Panc1 (cell line): ENCODE results near the gene KPTN. TPM values are rescaled to one million over a fixed set of nuclear protein-coding genes. Genes with fewer than 3 reads are reported as not detected.

Experiments
- ATAC-seq: fragments of 200-7000 bp; cut with Tn5 transposase; 2 replicates; pipeline ENCODE4 v1.9.1; 2020; ENCODE audit warnings: mild to moderate bottlenecking, moderate library complexity
- BruUV-seq: library from RNA; stranded (reverse); fragments of 400-500 nt; replicated peaks from 2 replicates; lab custom pipeline; 2021; lab: Mats Ljungman, UMichigan
- CTCF ChIA-PET: fragments of 300-600 bp; sonication (Branson Sonifier 250); formaldehyde crosslinking; loops from one replicate; lab custom pipeline; 2022; ENCODE audit warnings: antibody characterized with exemption; lab: Charles Lee
- POLR2A ChIA-PET: fragments of 300-600 bp; sonication (Branson Sonifier 250); formaldehyde crosslinking; loops from one replicate; lab custom pipeline; 2022; ENCODE audit warnings: antibody characterized with exemption; lab: Charles Lee
- DNase-seq: peaks from one replicate; pipeline ENCODE4 v3.0.0-alpha.2; 2010; ENCODE audit warnings: low read depth, low spot score
- H3K27ac ChIP-seq: 2 replicates; pipeline ENCODE4 v1.5.1; 2011; ENCODE audit warnings: mild to moderate bottlenecking, low read length, inconsistent platforms
- H3K27me3 ChIP-seq: fragments of 200-500 bp; sonication (Bioruptor generic); 2 replicates; pipeline ENCODE4 v1.6.0; 2014; ENCODE audit warnings: low read length, inconsistent platforms; ENCODE audit not compliant: control insufficient read depth, insufficient read depth
- H3K36me3 ChIP-seq: fragments of 200-500 bp; sonication (Bioruptor generic); 2 replicates; pipeline ENCODE4 v1.5.1; 2014; ENCODE audit warnings: inconsistent platforms, mild to moderate bottlenecking, low read length, moderate library complexity; ENCODE audit not compliant: control insufficient read depth, insufficient read depth
- H3K4me1 ChIP-seq: 2 replicates; pipeline ENCODE4 v1.5.1; 2011; ENCODE audit warnings: inconsistent platforms, mild to moderate bottlenecking, low read length, moderate library complexity; ENCODE audit not compliant: control insufficient read depth, insufficient read depth
- H3K4me3 ChIP-seq, 2 experiments: 2 replicates each; pipeline ENCODE4 v1.5.1; 2011 to 2012; ENCODE audit warnings: low read depth in 2 of 2, low read length in 2 of 2, mild to moderate bottlenecking in 2 of 2, inconsistent platforms in 1 of 2, moderate library complexity in 1 of 2
- H3K9me3 ChIP-seq: fragments of 200-500 bp; sonication (Bioruptor generic); 2 replicates; pipeline ENCODE4 v1.5.1; 2014; ENCODE audit warnings: low read depth, mild to moderate bottlenecking, inconsistent platforms, low read length, moderate library complexity; ENCODE audit not compliant: control insufficient read depth, insufficient read depth
- POLR2AphosphoS5 ChIP-seq: IDR thresholded peaks from 2 replicates; pipeline ENCODE4 v1.6.1; 2012; ENCODE audit warnings: mild to moderate bottlenecking, low read depth, low read length, moderate library complexity
- SIN3A ChIP-seq: IDR thresholded peaks from 2 replicates; pipeline ENCODE4 v1.6.1; 2012; ENCODE audit warnings: low read depth, mild to moderate bottlenecking, low read length, moderate library complexity, borderline replicate concordance; ENCODE audit not compliant: insufficient read depth
- TCF7L2 ChIP-seq: IDR thresholded peaks from 2 replicates; pipeline ENCODE4 v1.6.1; 2011; ENCODE audit warnings: mild to moderate bottlenecking, low read depth, low read length, inconsistent platforms
- in situ Hi-C: cut with HindIII; loops from 2 replicates; pipeline ENCODE4 v1.10.0; 2016; ENCODE audit warnings: low sequenced_read_pairs, low pct_unique_long_range_greater_than_20kb
- intact Hi-C: fragments of 100-400 bp; cut with micrococcal nuclease; formaldehyde crosslinking; loops from one replicate; pipeline ENCODE4 v1.10.0; 2022; ENCODE audit not compliant: unreplicated experiment
- total RNA-seq: library from RNA; stranded (reverse); gene quantifications from one replicate; pipeline ENCODE4 v1.2.1, GENCODE V29; 2021; ENCODE audit not compliant: unreplicated experiment
- TF ChIP-seq, protein P1 (sequence below): fragments of 450-650 bp; IDR thresholded peaks from 2 replicates; pipeline ENCODE4 v1.5.1; 2017; ENCODE audit warnings: mild to moderate bottlenecking
- TF ChIP-seq, protein P2 (sequence below), 2 experiments: IDR thresholded peaks; 2 replicates each; pipeline ENCODE4 v1.6.1; 2011 to 2012; ENCODE audit warnings: low read depth in 2 of 2, control low read depth in 1 of 2, low read length in 1 of 2, mild to moderate bottlenecking in 1 of 2, moderate library complexity in 1 of 2; ENCODE audit not compliant: insufficient read depth in 1 of 2

KPTN gene
- total RNA-seq, 1 experiment from 2014 or later = 26.5 TPM

DNA sequence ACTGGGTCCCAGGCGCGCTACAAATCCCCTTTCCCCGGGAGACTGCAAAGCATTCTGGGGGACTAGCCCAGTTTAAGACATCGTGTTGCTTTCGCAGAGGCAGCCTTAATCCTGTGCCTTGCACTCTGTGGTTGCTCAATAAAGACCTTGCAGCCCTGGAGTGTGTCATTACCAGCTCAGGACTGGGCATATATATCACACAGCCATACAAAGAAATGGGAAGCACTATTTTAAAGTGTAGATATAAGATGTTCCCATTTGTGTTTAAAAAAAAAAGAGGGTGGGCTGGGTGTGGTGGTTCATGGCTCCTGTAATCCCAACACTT is 19.8 kb upstream of the KPTN start:
- Histone ChIP-seq H3K4me3 (no peak overlapping the region), H3K36me3 (no peaks in the 10 kb centered on the region), H3K27ac (no peak overlapping the region), H3K4me1 (no peaks in the 10 kb centered on the region), H3K9me3 (no peaks in the 10 kb centered on the region), H3K27me3 (no peaks in the 10 kb centered on the region)
- no TSS peak for BruUV-seq
- ChIA-PET CTCF (interaction anchor here (0.6 kb wide), 1 partner anchor 96 kb away, joined by 3 read pairs; no protein-coding TSS in a partner anchor), POLR2A (no interaction called here)
- intact Hi-C loops = no loop called here
- no peak for DNase-seq
- no peak for TF ChIP-seq POLR2AphosphoS5
- TF ChIP-seq, protein P1, sequence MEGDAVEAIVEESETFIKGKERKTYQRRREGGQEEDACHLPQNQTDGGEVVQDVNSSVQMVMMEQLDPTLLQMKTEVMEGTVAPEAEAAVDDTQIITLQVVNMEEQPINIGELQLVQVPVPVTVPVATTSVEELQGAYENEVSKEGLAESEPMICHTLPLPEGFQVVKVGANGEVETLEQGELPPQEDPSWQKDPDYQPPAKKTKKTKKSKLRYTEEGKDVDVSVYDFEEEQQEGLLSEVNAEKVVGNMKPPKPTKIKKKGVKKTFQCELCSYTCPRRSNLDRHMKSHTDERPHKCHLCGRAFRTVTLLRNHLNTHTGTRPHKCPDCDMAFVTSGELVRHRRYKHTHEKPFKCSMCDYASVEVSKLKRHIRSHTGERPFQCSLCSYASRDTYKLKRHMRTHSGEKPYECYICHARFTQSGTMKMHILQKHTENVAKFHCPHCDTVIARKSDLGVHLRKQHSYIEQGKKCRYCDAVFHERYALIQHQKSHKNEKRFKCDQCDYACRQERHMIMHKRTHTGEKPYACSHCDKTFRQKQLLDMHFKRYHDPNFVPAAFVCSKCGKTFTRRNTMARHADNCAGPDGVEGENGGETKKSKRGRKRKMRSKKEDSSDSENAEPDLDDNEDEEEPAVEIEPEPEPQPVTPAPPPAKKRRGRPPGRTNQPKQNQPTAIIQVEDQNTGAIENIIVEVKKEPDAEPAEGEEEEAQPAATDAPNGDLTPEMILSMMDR = no peak
- TF ChIP-seq SIN3A = no peak
- TF ChIP-seq, protein P2, sequence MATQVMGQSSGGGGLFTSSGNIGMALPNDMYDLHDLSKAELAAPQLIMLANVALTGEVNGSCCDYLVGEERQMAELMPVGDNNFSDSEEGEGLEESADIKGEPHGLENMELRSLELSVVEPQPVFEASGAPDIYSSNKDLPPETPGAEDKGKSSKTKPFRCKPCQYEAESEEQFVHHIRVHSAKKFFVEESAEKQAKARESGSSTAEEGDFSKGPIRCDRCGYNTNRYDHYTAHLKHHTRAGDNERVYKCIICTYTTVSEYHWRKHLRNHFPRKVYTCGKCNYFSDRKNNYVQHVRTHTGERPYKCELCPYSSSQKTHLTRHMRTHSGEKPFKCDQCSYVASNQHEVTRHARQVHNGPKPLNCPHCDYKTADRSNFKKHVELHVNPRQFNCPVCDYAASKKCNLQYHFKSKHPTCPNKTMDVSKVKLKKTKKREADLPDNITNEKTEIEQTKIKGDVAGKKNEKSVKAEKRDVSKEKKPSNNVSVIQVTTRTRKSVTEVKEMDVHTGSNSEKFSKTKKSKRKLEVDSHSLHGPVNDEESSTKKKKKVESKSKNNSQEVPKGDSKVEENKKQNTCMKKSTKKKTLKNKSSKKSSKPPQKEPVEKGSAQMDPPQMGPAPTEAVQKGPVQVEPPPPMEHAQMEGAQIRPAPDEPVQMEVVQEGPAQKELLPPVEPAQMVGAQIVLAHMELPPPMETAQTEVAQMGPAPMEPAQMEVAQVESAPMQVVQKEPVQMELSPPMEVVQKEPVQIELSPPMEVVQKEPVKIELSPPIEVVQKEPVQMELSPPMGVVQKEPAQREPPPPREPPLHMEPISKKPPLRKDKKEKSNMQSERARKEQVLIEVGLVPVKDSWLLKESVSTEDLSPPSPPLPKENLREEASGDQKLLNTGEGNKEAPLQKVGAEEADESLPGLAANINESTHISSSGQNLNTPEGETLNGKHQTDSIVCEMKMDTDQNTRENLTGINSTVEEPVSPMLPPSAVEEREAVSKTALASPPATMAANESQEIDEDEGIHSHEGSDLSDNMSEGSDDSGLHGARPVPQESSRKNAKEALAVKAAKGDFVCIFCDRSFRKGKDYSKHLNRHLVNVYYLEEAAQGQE (IDR thresholded peaks at IDR 0.05; ENCODE audit: insufficient read depth in 1 of 2, low read depth in 2 of 2, low read length in 1 of 2) = no peak
- TF ChIP-seq TCF7L2 = no peak
- no peak for ATAC-seq
- in situ Hi-C loops = no loop called here

DNA sequence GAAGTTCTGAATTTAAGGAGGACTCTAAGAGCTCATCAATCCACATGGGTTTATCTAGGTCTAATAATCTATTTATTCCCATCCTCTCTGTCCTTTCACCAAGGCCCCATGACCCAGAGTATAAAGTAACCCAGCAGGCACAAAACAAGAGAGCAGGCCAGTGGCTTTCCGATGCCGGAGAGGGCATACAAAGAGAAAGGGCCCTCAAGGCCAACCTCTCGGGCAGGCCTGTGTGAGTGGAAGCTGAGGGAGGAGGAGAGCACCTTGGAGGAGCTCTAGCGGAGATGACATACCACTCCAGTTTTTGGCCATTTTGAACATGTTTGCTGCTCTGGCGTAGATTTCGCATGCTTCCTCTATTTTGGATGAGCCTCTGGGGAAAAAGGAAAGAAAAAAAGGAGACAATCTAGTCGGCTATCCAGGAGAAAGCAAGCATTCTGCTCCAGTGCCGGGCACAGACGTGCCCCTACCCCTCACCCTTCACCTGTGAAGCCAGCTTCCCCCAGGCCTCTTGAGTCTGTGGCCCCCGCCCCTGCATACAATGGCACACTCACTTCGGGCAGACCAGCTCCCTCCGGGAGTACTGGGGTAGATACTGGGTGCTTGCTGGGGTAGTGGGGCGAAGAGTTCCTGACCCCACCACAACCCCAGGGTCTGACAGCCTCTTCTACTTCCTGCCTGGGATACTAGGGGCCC is 19.3 kb upstream of the KPTN start:
- CTCF ChIA-PET = interaction anchor here (0.6 kb wide), 1 partner anchor 97 kb away, joined by 3 read pairs; no protein-coding TSS in a partner anchor
- POLR2A ChIA-PET = no interaction called here
- in situ Hi-C loops = no loop called here
- DNase-seq (no peak), ATAC-seq (no peak)
- TF ChIP-seq, protein P1 = no peak
- TF ChIP-seq TCF7L2 (no peak), POLR2AphosphoS5 (no peak), SIN3A (no peak)
- BruUV-seq = no TSS peak
- no peaks in the 10 kb centered on the region for H3K9me3 ChIP-seq
- no peaks in the 10 kb centered on the region for H3K27me3 ChIP-seq
- H3K4me1 ChIP-seq = no peaks in the 10 kb centered on the region
- H3K27ac ChIP-seq = no peak overlapping the region
- no peak overlapping the region for H3K4me3 ChIP-seq
- intact Hi-C loops = no loop called here
- no peaks in the 10 kb centered on the region for H3K36me3 ChIP-seq
